NCI-H524 treated with DMSO at 0.1 percent for 48 hours (cell line): ENCODE data around the gene IPO8.

Experiments
- DNase-seq: peaks from one replicate; lab custom pipeline; 2025; lab: John Stamatoyannopoulos, UW

The IPO8 gene

DNA sequence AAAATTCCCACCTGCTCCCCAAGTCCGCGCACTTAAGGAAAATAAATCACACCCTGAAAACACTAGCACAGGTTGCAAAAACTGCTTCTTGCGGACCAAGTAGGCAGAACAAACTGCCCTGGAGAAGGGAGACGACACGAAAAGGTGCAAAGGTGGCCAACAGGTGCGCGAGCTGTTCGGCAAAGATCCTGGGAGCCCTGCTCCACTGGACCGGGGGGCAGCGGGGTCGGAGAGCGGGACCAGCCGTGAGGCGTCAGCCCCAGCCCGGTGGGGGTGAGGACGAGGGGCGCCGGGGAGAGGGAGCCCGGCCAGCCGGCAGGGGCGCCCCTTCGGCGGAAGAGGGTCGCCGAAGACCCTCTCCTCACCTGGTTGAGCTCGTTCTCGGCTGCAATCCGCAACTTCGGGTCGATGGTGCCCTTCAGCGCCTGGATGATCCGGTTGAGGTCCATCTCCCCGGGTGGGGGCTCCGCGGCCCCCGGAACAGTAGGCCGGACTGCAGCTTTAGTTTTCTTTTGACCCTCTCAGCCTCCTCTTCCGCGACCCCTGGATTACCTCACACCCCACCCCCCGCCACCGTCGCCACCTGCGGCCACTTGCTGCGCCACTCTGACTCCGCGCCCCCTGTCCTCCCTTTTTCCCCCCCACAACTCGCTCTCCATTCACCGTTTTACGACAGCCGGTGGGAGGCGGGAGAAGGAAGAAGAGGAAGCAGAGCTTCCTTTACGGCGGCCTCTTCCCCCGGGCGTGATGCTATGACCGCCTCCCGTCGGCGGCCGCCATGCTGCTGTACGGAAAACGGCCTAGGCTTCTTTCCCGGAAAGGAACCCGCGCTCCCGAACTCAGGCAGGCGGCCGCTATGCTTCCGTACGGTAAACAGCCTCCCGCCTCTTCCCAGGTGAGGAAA, at the start of gene IPO8:
IPO8 (minus strand) TSS at position 671 of the 904 bp plus-strand sequence; CDS start at position 449, 222 bp downstream.
- peak; percentile 83 for DNase-seq

DNA sequence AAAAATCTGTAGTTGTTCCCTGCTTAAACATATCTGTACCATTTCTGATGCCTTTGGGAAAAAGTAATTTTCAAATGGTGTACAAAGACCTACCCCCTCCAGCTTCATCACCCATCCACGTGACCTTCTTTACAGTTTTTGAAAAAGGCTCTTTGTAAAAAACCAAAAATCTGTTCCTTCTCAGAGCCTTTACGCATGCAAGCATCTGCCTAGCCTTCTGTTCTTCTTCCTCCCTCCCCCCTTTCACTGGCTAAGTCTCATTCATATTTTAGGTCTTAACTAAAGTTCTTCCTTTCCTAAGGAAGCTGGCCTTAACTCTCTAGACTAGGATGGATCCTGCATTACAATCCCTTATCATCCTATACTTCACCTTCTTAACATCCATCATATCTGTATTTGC, 48.7 kb upstream of the IPO8 start:
- no peak for DNase-seq

DNA sequence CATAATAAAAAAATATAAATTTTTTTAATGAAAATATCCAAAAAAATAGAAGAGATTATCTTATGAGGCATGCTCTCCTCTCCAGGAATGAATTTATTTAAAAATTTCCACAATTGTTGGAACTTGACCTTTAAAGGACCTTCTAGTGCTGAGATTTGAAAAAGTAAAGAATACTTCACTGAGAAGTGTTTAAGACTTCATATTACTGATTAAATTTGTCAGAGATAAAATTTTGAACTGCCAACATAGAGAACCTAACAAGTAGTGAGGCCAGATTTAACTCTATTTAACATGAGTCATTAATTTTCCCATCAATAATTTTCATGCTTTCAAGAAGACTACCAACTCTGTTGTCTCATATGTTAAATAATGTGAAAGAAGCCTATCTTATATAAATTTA, 44.6 kb upstream of the IPO8 start:
- no peak for DNase-seq

DNA sequence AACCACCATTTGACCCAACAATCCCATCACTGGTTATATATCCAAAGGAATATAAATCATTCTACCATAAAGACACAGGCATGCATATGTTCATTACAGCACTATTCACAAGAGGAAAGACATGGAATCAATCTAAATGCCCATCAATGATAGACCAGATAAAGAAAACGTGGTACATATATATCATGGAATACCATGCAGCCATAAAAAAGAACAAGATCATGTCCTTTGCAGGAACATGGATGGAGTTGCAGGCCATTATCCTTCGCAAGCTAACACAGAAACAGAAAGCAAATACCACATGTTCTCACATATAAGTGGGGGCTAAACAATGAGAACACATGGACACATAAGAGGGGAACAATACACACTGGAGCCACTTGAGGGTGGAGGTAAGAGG, 43.4 kb upstream of the IPO8 start:
- DNase-seq: no peak

DNA sequence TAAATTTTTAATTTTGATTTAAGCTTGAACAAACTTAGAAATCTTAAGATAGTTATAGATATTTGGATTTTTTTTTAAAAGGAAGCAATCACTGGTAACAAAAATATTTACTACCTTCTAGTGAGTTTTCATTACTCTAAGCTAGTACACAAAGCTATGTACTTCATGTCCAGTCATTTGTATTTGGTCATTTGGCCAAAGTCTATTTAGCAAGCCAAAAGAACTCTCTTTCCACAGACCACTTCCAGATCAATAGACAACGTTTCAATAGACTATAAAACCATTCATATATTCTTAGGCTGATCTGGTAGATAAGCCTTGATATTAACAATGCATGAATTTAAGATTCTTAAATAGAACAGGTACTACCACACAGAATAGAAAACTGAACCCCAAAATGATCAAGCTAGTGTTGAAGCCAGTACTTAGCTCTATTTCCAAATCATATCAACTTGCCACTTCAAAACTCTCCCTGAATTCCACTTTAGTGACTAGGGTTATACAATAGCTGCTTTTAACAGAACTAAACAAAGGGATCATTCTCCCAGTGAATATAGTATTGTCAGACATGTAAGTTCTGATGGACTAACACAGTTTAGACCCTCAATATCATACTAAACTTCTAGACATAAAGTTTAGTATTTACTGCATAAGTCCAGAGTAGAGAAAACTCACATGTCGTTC, 37.4 kb upstream of the IPO8 start:
- no peak for DNase-seq

DNA sequence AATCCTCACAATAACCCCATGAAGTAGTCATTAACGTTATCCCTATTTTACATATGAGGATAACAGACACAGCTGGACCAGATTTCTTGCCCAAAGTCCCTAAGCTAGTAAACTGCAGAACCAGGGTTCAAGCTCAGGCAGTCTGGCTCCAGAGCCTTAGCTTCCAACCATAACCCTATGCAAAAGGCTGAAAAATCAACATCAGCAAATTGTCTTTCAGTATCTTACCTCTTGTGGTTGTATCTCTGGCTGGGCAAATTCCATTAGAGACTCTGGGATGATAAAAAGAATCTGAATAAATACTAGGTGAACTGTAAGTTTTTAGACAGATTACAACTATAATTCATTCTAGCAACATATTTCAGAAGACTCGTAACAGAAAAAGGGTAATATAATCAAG, 34.3 kb upstream of the IPO8 start:
- DNase-seq: no peak

DNA sequence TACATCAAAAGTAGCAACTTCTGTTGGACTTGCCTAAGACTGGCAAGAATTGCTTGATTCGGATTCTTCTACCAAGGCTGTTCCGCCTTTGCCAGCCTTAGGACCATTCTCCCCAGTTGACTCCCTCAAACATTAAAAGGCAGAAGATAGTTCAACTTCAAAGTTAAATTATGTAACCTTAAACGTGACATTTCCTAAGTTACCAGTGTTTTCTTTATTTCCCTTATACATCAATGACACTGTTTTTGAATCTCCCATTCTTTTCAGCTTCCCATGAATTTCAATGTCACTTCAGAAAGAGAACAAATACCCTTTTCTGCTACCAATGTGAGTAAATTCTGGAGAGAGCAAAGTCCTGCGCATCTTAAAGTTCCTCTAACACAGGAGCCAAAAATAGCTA, 33.9 kb upstream of the IPO8 start:
- DNase-seq: no peak

DNA sequence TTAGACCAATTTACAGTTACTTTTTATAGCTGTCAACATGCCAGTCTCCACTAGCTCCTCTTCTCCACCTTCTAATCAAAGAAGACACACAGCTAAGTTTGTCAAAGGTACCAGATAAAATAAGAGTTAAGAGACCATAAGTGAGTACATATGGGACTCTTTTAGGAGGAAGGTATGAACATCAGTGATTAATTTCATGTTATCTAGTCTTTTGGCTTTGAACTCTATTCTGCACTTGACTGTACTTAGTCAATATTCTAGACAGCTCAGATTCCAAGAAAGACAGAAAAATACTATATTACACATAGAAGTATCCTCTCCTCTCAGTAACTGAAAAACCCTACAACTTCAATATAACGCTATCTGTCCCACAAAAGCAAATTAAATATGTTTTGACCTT, 31.0 kb upstream of the IPO8 start:
- no peak for DNase-seq

DNA sequence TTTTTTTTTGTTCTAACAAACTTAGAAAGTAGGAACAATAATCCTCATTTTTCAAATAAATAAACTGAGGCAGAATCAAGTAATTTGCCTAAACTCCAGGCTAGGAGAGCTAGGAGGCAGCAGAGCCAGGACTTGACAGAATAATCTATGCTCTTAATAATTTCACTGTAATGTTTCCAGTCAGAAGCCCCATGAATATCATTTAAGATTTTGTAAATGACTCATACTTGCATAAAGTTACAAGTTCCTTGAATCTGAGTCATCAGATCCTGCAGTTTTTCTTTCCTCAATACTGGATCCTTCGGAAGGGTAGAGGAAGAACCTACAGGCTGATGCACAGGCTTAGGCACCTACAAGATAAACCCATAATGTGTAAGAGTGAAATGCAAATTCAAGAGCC, 30.1 kb upstream of the IPO8 start:
- DNase-seq: no peak

DNA sequence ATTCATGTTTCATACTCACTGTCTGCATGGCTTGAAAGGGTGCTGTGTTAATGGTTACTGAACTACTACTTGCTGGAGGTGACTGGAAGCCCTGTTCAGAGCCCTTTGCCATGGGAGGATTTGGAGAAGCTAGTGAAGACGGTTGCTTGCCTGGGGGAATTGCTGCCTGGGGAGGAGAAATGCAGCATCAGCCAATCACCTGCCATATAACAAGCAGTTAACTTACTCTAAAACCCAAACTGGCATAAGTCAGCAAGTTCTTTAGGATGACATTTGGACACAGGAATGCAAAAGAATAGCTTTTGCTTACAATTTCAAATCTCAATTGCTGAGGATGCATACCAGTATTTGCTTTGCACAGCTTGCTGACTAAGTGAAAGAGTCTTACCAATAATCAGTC, 23.4 kb upstream of the IPO8 start:
- DNase-seq: no peak

DNA sequence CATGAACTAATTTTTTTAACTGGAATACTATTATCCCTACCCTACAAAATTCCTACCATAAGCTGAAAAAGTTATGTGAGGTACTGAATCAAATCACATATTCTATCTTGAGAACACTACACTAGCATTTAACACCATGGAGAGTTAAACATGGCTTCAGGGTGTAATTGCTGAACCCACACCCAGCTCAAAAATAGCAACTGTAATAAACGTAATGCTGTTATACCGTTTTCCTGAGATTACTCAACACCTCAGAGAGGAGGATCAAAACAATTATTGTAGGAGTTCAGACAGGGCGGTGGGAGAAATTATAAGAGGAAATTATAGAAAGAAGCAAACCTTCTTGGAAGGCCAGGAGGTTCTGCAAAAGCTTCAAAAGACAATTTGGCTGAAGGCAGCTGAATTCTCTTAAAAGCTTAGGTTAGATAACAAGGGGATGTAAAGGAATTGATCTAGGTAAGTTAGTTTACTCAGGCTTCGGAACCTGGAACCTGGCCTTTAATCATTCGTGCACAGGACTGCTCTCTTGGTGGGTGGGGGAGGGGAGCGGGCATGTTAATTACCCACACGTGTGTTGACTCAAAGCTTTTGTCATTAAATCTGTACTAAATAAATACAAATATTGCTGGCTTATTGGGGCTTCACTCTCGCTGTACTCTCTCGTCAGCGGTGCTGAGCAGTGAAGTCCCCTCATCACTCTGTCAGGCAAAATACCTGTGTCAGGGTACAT, 12.1 kb upstream of the IPO8 start:
- no peak for DNase-seq

DNA sequence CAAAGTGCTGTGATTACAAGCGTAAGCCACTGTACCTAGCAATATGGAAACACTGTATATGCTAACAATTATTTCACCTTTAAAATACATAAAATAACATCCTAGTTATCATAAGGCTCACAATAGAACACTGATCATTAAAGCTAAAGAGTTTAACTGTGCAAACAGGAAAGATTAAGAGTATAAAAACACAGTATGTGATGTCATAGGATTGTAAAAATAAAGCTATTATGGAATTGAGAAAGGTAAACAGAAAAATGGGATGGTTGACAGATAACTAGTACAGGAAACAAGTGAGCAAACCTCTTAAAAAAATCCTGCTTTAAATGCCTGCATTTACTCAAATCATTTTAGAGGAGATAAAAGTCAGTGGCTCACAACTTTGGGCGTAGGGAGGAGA, 10.8 kb upstream of the IPO8 start:
- no peak for DNase-seq

DNA sequence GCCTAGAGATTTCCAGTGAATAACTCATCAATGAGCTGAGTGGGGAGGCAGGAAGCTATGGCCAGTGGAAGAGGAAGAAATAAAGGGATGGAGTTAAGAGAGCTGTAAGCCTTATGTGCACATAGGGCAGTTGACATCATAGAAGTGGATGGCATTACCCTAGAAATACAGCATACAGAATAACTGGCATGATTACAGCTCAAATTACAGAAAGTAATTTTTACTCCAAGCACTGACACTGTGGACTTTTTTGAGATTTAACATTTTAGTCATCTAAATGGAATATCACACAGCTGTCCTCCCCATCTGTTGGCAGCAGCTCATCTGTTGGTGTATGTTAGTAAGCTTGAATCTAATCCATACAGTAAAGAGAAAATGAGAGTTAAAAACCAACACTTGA, 5.4 kb upstream of the IPO8 start:
- DNase-seq: peak; percentile 52

DNA sequence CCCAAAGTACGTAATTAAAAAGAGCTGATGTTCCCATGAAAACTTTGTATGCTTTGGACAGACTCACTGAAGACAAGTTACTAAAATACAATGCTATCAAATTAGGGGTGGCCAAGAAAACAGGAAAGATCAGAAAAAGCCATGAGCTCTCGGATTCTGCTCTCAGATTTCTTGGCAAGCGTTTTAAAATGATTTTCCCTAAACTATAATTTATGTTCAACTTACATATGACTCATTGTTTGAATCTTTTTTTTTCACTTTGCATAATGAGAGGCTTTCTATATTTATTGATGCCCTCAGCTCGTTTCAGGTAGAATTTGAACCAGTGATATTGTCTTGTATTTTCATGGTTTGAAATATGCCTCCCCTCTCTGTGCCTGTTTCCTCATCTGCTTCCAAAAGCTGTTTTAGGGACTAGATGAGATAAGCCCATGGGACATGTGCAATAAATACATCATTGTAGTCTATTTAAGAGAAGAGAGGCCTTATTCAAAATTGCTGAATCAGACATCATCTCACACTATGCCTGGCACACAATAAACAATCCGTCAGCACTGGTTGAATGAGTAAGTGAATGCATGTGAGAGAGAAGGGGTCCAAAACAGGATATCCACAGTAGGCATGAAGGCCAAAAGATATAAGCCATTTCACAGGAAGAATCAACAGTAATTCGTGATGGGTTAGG, 4.7 kb upstream of the IPO8 start:
- no peak for DNase-seq

DNA sequence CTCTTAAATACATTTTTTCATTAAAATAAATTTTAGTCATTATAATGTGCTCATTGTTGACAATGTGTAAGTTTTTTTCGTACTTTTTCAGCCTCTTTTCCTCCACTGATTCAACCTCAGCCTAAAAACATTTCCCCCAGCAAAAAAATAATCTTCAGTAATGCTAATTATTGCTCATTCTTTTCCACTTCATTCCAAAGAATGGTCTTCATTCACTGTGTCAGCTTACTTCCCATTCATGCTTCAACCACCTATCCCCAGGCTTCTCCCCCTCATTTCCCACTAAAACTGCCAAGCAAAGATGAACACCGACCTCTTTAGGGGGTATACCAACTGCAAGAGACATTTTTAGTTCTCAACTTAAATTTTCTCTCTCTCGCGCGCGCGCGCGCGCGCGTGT, 2.7 kb upstream of the IPO8 start:
- no peak for DNase-seq

DNA sequence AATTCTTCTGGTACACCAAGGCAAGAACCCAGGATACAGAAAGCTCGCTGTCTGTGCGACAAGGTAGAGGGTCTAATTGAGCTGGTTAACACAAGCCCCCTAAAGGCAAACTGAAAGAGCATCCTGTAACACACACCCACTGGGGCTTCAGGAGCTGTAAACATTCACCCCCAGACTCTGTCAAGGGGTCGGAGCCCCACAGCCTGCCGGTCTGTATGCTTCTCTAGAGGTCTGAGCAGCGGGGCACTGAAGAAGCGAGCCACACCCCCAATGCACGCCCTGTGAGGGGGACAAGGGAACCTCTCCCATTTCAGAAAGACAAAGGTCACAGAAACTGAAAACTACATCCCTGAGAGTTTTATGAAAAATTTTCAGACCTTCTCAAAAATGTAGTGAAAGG, 1.3 kb upstream of the IPO8 start:
- DNase-seq: no peak

DNA sequence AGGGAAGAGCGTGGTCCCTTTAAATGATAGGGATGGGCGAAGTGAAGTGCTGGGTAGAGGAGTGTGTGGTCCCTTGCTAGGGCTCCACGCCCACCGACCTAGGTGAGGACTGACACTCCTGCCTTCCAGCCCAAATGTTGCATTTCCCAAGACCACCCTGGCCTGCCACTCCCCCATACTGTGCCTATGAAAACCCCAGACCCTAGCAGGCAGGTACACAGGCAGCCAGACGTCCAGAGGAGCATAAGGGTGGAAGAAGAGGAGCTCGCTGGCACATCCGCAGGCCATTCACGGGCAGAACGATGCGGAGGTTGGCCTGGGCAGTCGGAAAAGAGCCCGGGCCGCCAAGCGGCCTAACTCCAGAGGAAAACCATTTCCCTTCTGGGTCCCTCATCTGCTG, 817 bp upstream of the IPO8 start:
- no peak for DNase-seq

DNA sequence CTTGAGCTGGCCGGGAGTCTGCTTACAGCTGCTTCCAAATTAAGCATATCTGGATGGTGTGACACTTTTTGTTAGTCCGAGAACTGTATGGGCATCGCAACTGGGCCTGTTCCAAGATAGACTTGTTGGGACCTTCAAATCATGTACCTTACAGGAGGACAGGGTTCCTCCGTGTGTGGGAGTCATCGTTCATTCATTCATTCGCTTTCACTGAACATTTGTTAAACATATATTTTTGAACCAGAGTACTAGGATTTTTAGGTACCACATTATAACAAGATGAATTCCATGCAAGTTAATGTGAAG, 387 bp upstream of the IPO8 start:
- no peak for DNase-seq

DNA sequence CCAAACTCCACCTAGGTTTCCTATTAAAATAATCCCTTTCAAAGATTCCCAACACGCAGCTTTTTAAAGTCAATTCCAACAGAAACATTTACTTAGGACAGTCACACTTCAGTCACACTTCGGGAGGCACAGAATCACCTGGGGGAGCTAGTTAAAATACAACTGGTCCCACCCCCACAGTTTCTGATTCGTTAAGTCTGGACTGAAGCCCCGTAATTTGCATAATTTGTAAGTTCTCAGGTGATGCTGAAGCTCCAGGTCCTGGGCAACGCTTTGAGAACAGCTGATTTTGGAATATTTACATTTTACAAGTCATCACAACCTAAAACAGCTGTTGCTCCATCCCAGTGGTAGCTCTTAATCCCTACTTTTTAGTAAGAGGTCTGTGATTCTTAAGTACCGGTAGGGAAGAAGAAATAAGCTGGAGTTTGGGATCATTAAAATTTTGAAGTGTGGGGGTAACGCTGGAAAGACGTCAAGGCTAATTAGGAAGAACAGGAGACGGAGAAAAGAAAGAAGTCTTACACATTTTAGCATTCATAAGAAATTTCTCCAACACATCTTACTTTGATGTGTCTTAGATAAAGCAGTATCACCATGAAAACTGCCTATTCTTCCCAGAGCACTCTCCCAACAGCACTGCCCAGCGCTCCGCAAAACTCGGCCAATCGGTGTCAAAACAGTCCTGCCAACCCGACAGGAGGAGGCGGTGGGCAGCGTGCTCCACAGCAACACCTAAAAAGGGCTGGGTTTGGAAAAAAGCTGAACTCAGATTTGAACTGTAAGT, 1.1 kb downstream of the IPO8 start:
- DNase-seq: peak; percentile 74

DNA sequence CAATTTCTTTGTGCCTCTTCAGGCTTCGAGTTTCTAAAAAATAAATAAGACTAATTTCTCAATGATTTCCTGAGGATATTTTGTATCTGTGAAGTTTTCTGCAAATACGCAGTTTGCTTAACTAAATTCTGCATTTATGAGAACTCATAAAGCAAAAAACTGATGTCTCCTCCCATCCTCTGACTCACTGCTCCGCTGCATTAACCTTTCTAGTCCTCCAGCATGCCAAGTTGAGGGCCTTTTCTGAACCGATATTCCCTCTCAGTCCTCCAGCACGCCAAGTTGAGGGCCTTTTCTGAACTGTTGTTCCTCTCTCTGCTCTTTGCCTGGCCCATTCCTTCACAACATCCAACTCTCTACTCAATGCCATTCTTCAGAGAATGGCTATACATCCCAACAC, 3.2 kb downstream of the IPO8 start:
- DNase-seq: no peak

DNA sequence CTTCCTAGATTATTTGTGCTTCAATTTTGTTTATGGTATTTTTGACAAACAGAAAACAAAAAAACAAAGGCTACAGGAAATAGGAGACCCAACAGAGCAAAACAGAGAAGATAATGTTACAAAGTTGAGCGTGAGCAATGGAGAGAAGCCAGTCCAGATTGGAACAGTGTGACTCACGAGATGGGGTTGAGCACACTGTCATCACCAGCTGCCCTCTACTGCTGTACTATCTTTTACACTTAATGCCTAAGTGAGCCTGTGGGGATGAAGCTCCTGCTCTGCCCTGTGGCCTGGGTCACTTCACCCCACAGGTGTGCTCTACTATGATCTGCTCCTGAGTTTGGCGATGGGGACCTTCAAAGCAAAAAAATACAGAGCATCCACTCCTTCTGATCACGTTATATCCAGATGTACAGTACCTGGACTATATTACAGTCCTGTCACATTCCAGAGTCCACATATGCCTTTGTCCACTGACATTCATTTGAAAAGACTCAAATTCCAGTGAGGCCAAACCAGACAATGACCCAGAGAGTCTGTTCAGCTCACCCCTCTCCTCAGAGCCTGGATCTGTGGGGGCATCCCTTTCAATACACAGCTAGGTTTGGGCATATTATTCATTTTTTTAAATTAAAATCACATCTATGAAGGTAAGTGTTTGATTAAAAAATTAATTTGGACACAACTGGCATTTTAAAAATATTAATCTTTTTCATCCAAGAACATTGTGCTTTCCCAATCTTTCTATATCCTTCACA, 4.4 kb downstream of the IPO8 start:
- DNase-seq: peak; percentile 13
